Activated T-cell treated with anti-CD3 and anti-CD28 coated beads, Interleukin-2, amount 50 U/mL, for 72 hours (primary cell): Measurements from ENCODE around the gene ZNF593OS. TPM values are rescaled to one million over a fixed set of nuclear protein-coding genes. Genes with fewer than 3 reads are reported as not detected.

ENCODE experiments used
- ATAC-seq, 2 donors: fragments of 150-1000 bp; cut with Tn5 transposase; replicated peaks in 1 of 2; 2 replicates each; pipeline ENCODE4 v1.10.0; 2021; ENCODE audit warnings: moderate library complexity in 2 of 2, mild to moderate bottlenecking in 1 of 2
- DNase-seq, 2 donors: peaks; one replicate each; pipeline ENCODE4 v3.0.0; 2021 to 2022; ENCODE audit warnings: mixed read lengths in 1 of 2
- H3K27ac Mint-ChIP-seq: one replicate; pipeline ENCODE4 v1.8.0; 2022; ENCODE audit warnings: mild to moderate bottlenecking, moderate library complexity, mixed read lengths
- H3K27me3 Mint-ChIP-seq: one replicate; pipeline ENCODE4 v1.8.0; 2022; ENCODE audit warnings: low read depth, mixed read lengths
- H3K36me3 Mint-ChIP-seq, 2 donors: one replicate each; pipeline ENCODE4 v1.8.0; 2022; ENCODE audit warnings: mixed read lengths in 2 of 2, mild to moderate bottlenecking in 1 of 2; ENCODE audit not compliant: insufficient read depth in 2 of 2
- H3K4me1 Mint-ChIP-seq: one replicate; pipeline ENCODE4 v1.8.0; 2022; ENCODE audit warnings: low read depth, mixed read lengths
- H3K4me3 Mint-ChIP-seq, 2 donors: one replicate each; pipeline ENCODE4 v1.8.0; 2022; ENCODE audit warnings: mild to moderate bottlenecking in 2 of 2, mixed read lengths in 2 of 2, moderate library complexity in 2 of 2
- H3K9me3 Mint-ChIP-seq, 2 donors: one replicate each; pipeline ENCODE4 v1.8.0; 2022; ENCODE audit warnings: mixed read lengths in 2 of 2
- total RNA-seq, 2 donors: library from RNA; stranded (reverse); gene quantifications; one replicate each; pipeline ENCODE4 v1.2.3, GENCODE V29; 2022

Gene ZNF593OS
- total RNA-seq, 2 donors from 2014 or later: not detected

GRCh38 chr1:26175346-26175745, 3.7 kb upstream of the ZNF593OS start:
- no peaks in the 10 kb centered on the region for H3K9me3 Mint-ChIP-seq
- DNase-seq: no peak

GRCh38 chr1:26170472-26170821, 1.2 kb downstream of the ZNF593OS start:
- H3K27ac Mint-ChIP-seq: peak overlapping the region; percentile 78
- H3K4me1 Mint-ChIP-seq: peaks cover 33% of the 10 kb centered on the region
- DNase-seq (no peak), ATAC-seq (no peak)
- no peaks in the 10 kb centered on the region for H3K9me3 Mint-ChIP-seq
- peak overlapping the region; percentile 92 to 93 for H3K4me3 Mint-ChIP-seq
- H3K27me3 Mint-ChIP-seq: no peaks in the 10 kb centered on the region
- no peaks in the 10 kb centered on the region for H3K36me3 Mint-ChIP-seq

More at GRCh38 chr1:26175346-26175745, 3.7 kb upstream of the ZNF593OS start:
- Mint-ChIP-seq H3K36me3 (no peaks in the 10 kb centered on the region), H3K27ac (no peak overlapping the region), H3K4me1 (peaks cover 18% of the 10 kb centered on the region), H3K4me3 (no peak overlapping the region), H3K27me3 (no peaks in the 10 kb centered on the region)
- no peak for ATAC-seq

GRCh38 chr1:26169669-26170471, 1.8 kb downstream of the ZNF593OS start, which contains the start of gene ZNF593:
TSS of gene ZNF593 (plus strand) at chr1:26169908. CDS start at chr1:26169984, 76 bp downstream.
- ATAC-seq (peak; percentile 94 to 98), DNase-seq (peak; percentile 91 to 95)
- H3K27me3 Mint-ChIP-seq: peaks cover 5% of the 10 kb centered on the region
- H3K4me3 Mint-ChIP-seq: peak within 1 kb of the TSS; percentile 92 to 93
- peaks cover 39% of the 10 kb centered on the region for H3K4me1 Mint-ChIP-seq
- no peaks in the 10 kb centered on the region for H3K9me3 Mint-ChIP-seq
- H3K36me3 Mint-ChIP-seq: no peaks in the 10 kb centered on the region
- H3K27ac Mint-ChIP-seq: peak within 1 kb of the TSS; percentile 78

- DNase-seq: no peak
- Mint-ChIP-seq H3K27me3 (peaks cover 9% of the 10 kb centered on the region), H3K9me3 (no peaks in the 10 kb centered on the region), H3K36me3 (no peaks in the 10 kb centered on the region), H3K4me3 (peak overlapping the region; percentile 92 to 93), H3K27ac (peak overlapping the region; percentile 56), H3K4me1 (peaks cover 42% of the 10 kb centered on the region)
- ATAC-seq: no peak
Measured at GRCh38 chr1:26169198-26169554, 2.5 kb downstream of the ZNF593OS start.

GRCh38 chr1:26168410-26169197, 3.0 kb downstream of the ZNF593OS start, which contains the start of gene C1orf232:
TSS of gene C1orf232 (minus strand) at chr1:26168963. CDS start at chr1:26168499, 464 bp downstream.
- H3K4me3 Mint-ChIP-seq: peak within 1 kb of the TSS; percentile 92 to 93
- DNase-seq: no peak
- H3K4me1 Mint-ChIP-seq: peaks cover 36% of the 10 kb centered on the region
- no peaks in the 10 kb centered on the region for H3K36me3 Mint-ChIP-seq
- no peak for ATAC-seq
- peaks cover 13% of the 10 kb centered on the region for H3K27me3 Mint-ChIP-seq
- no peaks in the 10 kb centered on the region for H3K9me3 Mint-ChIP-seq
- H3K27ac Mint-ChIP-seq: peak within 1 kb of the TSS; percentile 56

GRCh38 chr1:26166719-26167281, 4.8 kb downstream of the ZNF593OS start:
- DNase-seq (no peak), ATAC-seq (no peak)
- Mint-ChIP-seq H3K4me1 (peaks cover 41% of the 10 kb centered on the region), H3K4me3 (no peak overlapping the region), H3K27me3 (peaks cover 30% of the 10 kb centered on the region), H3K9me3 (no peaks in the 10 kb centered on the region), H3K27ac (no peak overlapping the region), H3K36me3 (no peaks in the 10 kb centered on the region)

- Mint-ChIP-seq H3K27ac (no peak overlapping the region), H3K27me3 (peaks cover 30% of the 10 kb centered on the region), H3K36me3 (no peaks in the 10 kb centered on the region), H3K9me3 (no peaks in the 10 kb centered on the region), H3K4me1 (peaks cover 28% of the 10 kb centered on the region), H3K4me3 (peak overlapping the region; percentile 69 to 71)
- no peak for ATAC-seq
- no peak for DNase-seq
Measured at GRCh38 chr1:26164861-26165842, 6.5 kb downstream of the ZNF593OS start.

GRCh38 chr1:26164036-26164860, 7.4 kb downstream of the ZNF593OS start:
- H3K36me3 Mint-ChIP-seq: no peaks in the 10 kb centered on the region
- H3K27ac Mint-ChIP-seq: no peak overlapping the region
- peaks cover 28% of the 10 kb centered on the region for H3K4me1 Mint-ChIP-seq
- H3K27me3 Mint-ChIP-seq: peaks cover 35% of the 10 kb centered on the region
- H3K9me3 Mint-ChIP-seq: no peaks in the 10 kb centered on the region
- H3K4me3 Mint-ChIP-seq: peak overlapping the region; percentile 69 to 71
- DNase-seq: peak; percentile 59 to 64
- ATAC-seq: peak; percentile 77

GRCh38 chr1:26163684-26164035, 8.0 kb downstream of the ZNF593OS start:
- H3K4me3 Mint-ChIP-seq: peak overlapping the region; percentile 60 to 71
- H3K27me3 Mint-ChIP-seq: peaks cover 39% of the 10 kb centered on the region
- ATAC-seq: no peak
- no peak overlapping the region for H3K27ac Mint-ChIP-seq
- peaks cover 28% of the 10 kb centered on the region for H3K4me1 Mint-ChIP-seq
- DNase-seq: no peak
- no peaks in the 10 kb centered on the region for H3K9me3 Mint-ChIP-seq
- H3K36me3 Mint-ChIP-seq: no peaks in the 10 kb centered on the region

GRCh38 chr1:26162220-26162709, 9.4 kb downstream of the ZNF593OS start:
- H3K36me3 Mint-ChIP-seq: no peaks in the 10 kb centered on the region
- peaks cover 46% of the 10 kb centered on the region for H3K27me3 Mint-ChIP-seq
- peaks cover 28% of the 10 kb centered on the region for H3K4me1 Mint-ChIP-seq
- ATAC-seq: no peak
- DNase-seq: no peak
- H3K4me3 Mint-ChIP-seq: peak overlapping the region; percentile 44 to 76
- H3K9me3 Mint-ChIP-seq: no peaks in the 10 kb centered on the region
- H3K27ac Mint-ChIP-seq: no peak overlapping the region

GRCh38 chr1:26161415-26162219, 10.0 kb downstream of the ZNF593OS start:
- H3K4me1 Mint-ChIP-seq: peaks cover 24% of the 10 kb centered on the region
- peaks cover 48% of the 10 kb centered on the region for H3K27me3 Mint-ChIP-seq
- ATAC-seq (peak; percentile 60 to 62), DNase-seq (peak; percentile 52 to 59)
- H3K27ac Mint-ChIP-seq: no peak overlapping the region
- H3K9me3 Mint-ChIP-seq: no peaks in the 10 kb centered on the region
- no peaks in the 10 kb centered on the region for H3K36me3 Mint-ChIP-seq
- H3K4me3 Mint-ChIP-seq: peak overlapping the region; percentile 55 to 76
